Endodermal cell (in vitro differentiated cells): ENCODE measurements around the gene FGA. TPM values are rescaled to one million over a fixed set of nuclear protein-coding genes. Genes with fewer than 3 reads are reported as not detected.

Experiments
- DNase-seq: peaks from one replicate; pipeline ENCODE4 v3.0.0-alpha.2; 2017
- H3K27ac ChIP-seq: 2 replicates; pipeline ENCODE4 v1.5.1; 2013; ENCODE audit warnings: mild to moderate bottlenecking, low read depth, low read length, moderate library complexity
- H3K27me3 ChIP-seq: 2 replicates; pipeline ENCODE4 v1.6.1; 2013; ENCODE audit warnings: mild to moderate bottlenecking, low read length, moderate library complexity; ENCODE audit not compliant: insufficient read depth, control insufficient read depth, poor library complexity, severe bottlenecking
- H3K36me3 ChIP-seq: 2 replicates; pipeline ENCODE4 v1.7.0; 2013; ENCODE audit warnings: mild to moderate bottlenecking, low read length, moderate library complexity; ENCODE audit not compliant: control insufficient read depth, insufficient read depth
- H3K4me1 ChIP-seq: one replicate; pipeline ENCODE4 v1.7.0; 2013; ENCODE audit warnings: low read length; ENCODE audit not compliant: control insufficient read depth, insufficient read depth
- H3K4me3 ChIP-seq: 2 replicates; pipeline ENCODE4 v1.5.1; 2013; ENCODE audit warnings: mild to moderate bottlenecking, low read length, moderate library complexity
- H3K9ac ChIP-seq: 2 replicates; pipeline ENCODE4 v1.6.1; 2013; ENCODE audit warnings: mild to moderate bottlenecking, low read length, moderate library complexity; ENCODE audit not compliant: poor library complexity, severe bottlenecking; ENCODE audit errors: extremely low read depth
- H3K9me3 ChIP-seq: 2 replicates; pipeline ENCODE4 v1.6.1; 2013; ENCODE audit warnings: mild to moderate bottlenecking, low read length, moderate library complexity; ENCODE audit not compliant: control insufficient read depth
- H3K27ac Mint-ChIP-seq: 2 replicates; pipeline ENCODE4 v1.8.0; 2020; ENCODE audit warnings: mixed read lengths
- H3K27me3 Mint-ChIP-seq: 2 replicates; pipeline ENCODE4 v1.8.0; 2021; ENCODE audit warnings: mild to moderate bottlenecking, mixed read lengths; ENCODE audit not compliant: insufficient read depth
- H3K36me3 Mint-ChIP-seq: 2 replicates; pipeline ENCODE4 v1.8.0; 2020; ENCODE audit warnings: low read depth, mixed read lengths
- H3K4me1 Mint-ChIP-seq: 2 replicates; pipeline ENCODE4 v1.8.0; 2020; ENCODE audit warnings: mixed read lengths
- H3K4me3 Mint-ChIP-seq: 2 replicates; pipeline ENCODE4 v1.8.0; 2020; ENCODE audit warnings: mild to moderate bottlenecking, moderate library complexity, mixed read lengths
- H3K9me3 Mint-ChIP-seq: 2 replicates; pipeline ENCODE4 v1.8.0; 2020; ENCODE audit warnings: mild to moderate bottlenecking, mixed read lengths
- WGBS, 2 experiments: methylation state at CpG; one replicate each; pipeline versions ENCODE4 v1.1.5 to v1.1.7; 2013; ENCODE audit warnings: missing lambda C conversion rate in 2 of 2, mixed read lengths in 1 of 2; ENCODE audit not compliant: insufficient coverage in 1 of 2, insufficient read length in 1 of 2; 5-methylcytosine and 5-hydroxymethylcytosine counted together
- total RNA-seq, 2 donors: library from RNA; stranded (reverse); fragmentation: NEBNext Ultra II Directional in 1 of 2; extraction: Animal tissue kit (Norgen Biotek cat#: 25700) in 1 of 2; gene quantifications; 2 replicates in 1 of 2; 3 replicates in 1 of 2; pipeline ENCODE4 v1.2.1, GENCODE V29; 2021
- TF ChIP-seq, protein P1 (sequence below): fragments of 200-600 bp; sonication (generic); conservative IDR thresholded peaks from 2 replicates; pipeline ENCODE4 v1.5.0; 2021; ENCODE audit warnings: antibody characterized with exemption, mild to moderate bottlenecking

Gene FGA
- total RNA-seq, 2 donors from 2014 or later: 3.1 to 3.7 TPM

DNA sequence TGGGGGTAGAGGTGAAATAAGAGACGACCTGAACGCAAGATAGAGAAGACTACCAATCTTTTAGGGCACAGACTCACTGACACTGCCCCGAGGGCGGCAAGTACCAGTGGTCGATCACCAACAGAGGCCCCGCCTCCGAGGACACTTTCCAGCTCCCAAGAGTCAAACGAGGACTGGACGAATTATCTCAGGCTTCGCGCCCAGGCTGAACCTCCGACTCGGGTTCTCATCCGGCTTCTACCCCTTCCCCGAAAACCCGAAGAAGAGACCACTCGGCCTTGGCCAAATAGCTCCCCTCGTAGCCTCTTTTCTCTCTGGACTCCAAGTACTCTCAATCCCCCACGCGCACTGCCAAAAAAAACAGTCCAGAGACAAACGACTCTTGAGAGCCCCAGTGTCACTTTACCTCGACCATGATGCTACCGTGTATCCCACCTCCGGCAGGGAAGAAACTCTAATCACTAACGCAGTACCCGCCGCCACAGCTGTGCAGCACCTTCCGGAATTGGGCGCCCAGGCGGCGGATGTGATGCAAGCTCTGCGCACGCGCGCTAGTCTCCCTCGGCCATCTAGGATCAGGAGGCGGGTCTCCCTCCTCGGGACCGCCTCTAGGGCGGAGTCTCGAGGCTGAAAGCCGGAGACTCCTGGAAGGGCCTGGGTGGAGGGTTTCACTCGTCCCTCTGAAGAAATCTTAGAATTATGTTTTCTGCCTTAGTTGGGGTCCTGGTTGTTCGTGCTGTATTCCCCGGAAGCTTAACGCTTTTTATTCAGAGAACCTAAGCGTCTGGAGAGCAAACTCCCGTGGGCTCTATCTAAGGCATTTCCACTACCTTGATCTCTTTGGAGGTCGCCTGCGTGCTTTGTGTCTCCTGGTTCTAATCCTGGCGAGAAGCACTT, 40.4 kb downstream of the FGA start, which contains the start of gene PLRG1:
PLRG1 (minus strand) TSS at position 507 of the 897 bp plus-strand sequence; CDS start at position 415, 92 bp downstream.
- DNase-seq: peak; percentile 98
- Histone ChIP-seq H3K9me3 (no peaks in the 10 kb centered on the region), H3K27me3 (no peaks in the 10 kb centered on the region), H3K36me3 (peaks cover 34% of the 10 kb centered on the region), H3K27ac (peak within 1 kb of the TSS; percentile 10), H3K4me1 (peaks cover 3% of the 10 kb centered on the region), H3K9ac (peak within 1 kb of the TSS; percentile 82), H3K4me3 (peak within 1 kb of the TSS; percentile 96)
- Mint-ChIP-seq H3K27ac (peak within 1 kb of the TSS; percentile 97), H3K36me3 (peaks cover 25% of the 10 kb centered on the region), H3K9me3 (no peaks in the 10 kb centered on the region), H3K27me3 (peaks cover 3% of the 10 kb centered on the region), H3K4me3 (peak within 1 kb of the TSS; percentile 99), H3K4me1 (peaks cover 9% of the 10 kb centered on the region)
- 0 to 5% methylated on average over 22 to 51 of the region's 51 CpGs for WGBS, 2 experiments
- TF ChIP-seq, protein P1, sequence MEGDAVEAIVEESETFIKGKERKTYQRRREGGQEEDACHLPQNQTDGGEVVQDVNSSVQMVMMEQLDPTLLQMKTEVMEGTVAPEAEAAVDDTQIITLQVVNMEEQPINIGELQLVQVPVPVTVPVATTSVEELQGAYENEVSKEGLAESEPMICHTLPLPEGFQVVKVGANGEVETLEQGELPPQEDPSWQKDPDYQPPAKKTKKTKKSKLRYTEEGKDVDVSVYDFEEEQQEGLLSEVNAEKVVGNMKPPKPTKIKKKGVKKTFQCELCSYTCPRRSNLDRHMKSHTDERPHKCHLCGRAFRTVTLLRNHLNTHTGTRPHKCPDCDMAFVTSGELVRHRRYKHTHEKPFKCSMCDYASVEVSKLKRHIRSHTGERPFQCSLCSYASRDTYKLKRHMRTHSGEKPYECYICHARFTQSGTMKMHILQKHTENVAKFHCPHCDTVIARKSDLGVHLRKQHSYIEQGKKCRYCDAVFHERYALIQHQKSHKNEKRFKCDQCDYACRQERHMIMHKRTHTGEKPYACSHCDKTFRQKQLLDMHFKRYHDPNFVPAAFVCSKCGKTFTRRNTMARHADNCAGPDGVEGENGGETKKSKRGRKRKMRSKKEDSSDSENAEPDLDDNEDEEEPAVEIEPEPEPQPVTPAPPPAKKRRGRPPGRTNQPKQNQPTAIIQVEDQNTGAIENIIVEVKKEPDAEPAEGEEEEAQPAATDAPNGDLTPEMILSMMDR: peak; percentile 43

DNA sequence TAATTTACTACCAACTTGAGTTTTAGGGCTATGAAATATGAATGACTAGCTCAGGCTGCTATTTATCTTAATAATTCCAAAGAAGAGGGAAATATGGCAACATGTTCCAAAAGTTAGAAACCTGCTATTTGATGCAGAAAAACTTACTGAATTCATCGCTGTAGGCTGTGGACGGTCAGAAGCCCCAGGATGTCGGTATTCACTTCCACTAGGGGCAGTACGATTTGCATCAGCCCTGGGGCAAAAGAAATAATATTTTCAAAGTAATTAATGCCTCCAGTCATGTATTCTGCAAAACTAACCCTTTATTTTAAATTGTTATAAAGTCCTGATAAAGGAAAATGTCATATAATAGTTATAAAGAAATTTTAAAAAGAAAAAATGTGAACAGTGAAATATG, 44.9 kb downstream of the FGA start:
- Histone ChIP-seq H3K36me3 (peaks cover 79% of the 10 kb centered on the region), H3K4me1 (peaks cover 3% of the 10 kb centered on the region), H3K9ac (no peak overlapping the region), H3K9me3 (no peaks in the 10 kb centered on the region), H3K4me3 (peak overlapping the region; percentile 96), H3K27ac (no peak overlapping the region), H3K27me3 (no peaks in the 10 kb centered on the region)
- Mint-ChIP-seq H3K36me3 (peaks cover 63% of the 10 kb centered on the region), H3K4me1 (peaks cover 9% of the 10 kb centered on the region), H3K4me3 (no peak overlapping the region), H3K9me3 (no peaks in the 10 kb centered on the region), H3K27ac (no peak overlapping the region), H3K27me3 (no peaks in the 10 kb centered on the region)
- DNase-seq: no peak
- 94% methylated on average over 4 of the region's 4 CpGs; no CpG with 5 or more reads in 1 of the 2 experiments for WGBS, 2 experiments
- TF ChIP-seq, protein P1: peak; percentile 67

GRCh38 chr4:154542271-154542879, 48.2 kb downstream of the FGA start:
- TF ChIP-seq, protein P1: no peak
- no peak for DNase-seq
- Histone ChIP-seq H3K4me1 (peaks cover 3% of the 10 kb centered on the region), H3K36me3 (peaks cover 100% of the 10 kb centered on the region), H3K27ac (no peak overlapping the region), H3K9ac (no peak overlapping the region), H3K9me3 (no peaks in the 10 kb centered on the region), H3K4me3 (no peak overlapping the region), H3K27me3 (no peaks in the 10 kb centered on the region)
- H3K36me3 Mint-ChIP-seq: peaks cover 79% of the 10 kb centered on the region
- H3K27me3 Mint-ChIP-seq: no peaks in the 10 kb centered on the region
- no peak overlapping the region for H3K27ac Mint-ChIP-seq
- H3K4me1 Mint-ChIP-seq: peaks cover 2% of the 10 kb centered on the region
- no peak overlapping the region for H3K4me3 Mint-ChIP-seq
- 93 to 94% methylated on average over 2 to 4 of the region's 4 CpGs for WGBS, 2 experiments
- H3K9me3 Mint-ChIP-seq: no peaks in the 10 kb centered on the region

Other genes starting within 250 kb of the FGA start
- under 1 TPM; 0.13 to 0.24 TPM for gene DCHS2, start 98.9 kb downstream of the FGA start, total RNA-seq
- 100 to 1,000 TPM; 132 to 235 TPM for gene PLRG1, start 40.3 kb downstream of the FGA start, total RNA-seq
- gene FGB, start 27.7 kb downstream of the FGA start, total RNA-seq: under 1 TPM in 1 of 2 donors, not detected in 1; 0.55 TPM
- under 1 TPM in 1 of 2 donors, not detected in 1; 0.89 TPM for gene FGG, start 21.9 kb upstream of the FGA start, total RNA-seq
- gene LRAT, start 153.3 kb upstream of the FGA start, total RNA-seq: 10 to 100 TPM in 1 of 2 donors, 1 to 10 TPM in 1; 6.2 to 20.6 TPM
- gene RBM46, start 190.5 kb upstream of the FGA start, total RNA-seq: 1 to 10 TPM in 1 of 2 donors, under 1 TPM in 1; 0.49 to 1.1 TPM